GM19099 (cell line): ENCODE data around the gene CCT6B.

Source experiments
- POLR2A ChIP-seq: IDR thresholded peaks from 3 replicates; pipeline ENCODE4 v1.6.1; 2011; ENCODE audit warnings: low read depth; ENCODE audit not compliant: insufficient read length; ENCODE audit errors: extremely low read depth

The CCT6B gene

GRCh38 chr17:34989473-34989872, 28.2 kb upstream of the CCT6B start:
- TF ChIP-seq POLR2A, result no peak

- no peak for TF ChIP-seq POLR2A
These were observed 27.4 kb upstream of the CCT6B start for GRCh38 chr17:34988644-34989043.

- no peak for TF ChIP-seq POLR2A
These were observed 26.0 kb upstream of the CCT6B start for GRCh38 chr17:34987232-34987631.

- no peak for TF ChIP-seq POLR2A
These were observed 20.4 kb upstream of the CCT6B start for GRCh38 chr17:34981538-34982241.

GRCh38 chr17:34980681-34981537, 19.6 kb upstream of the CCT6B start:
- TF ChIP-seq POLR2A, result peak; percentile 37

GRCh38 chr17:34980353-34980680, 19.1 kb upstream of the CCT6B start, which contains the start of gene LIG3:
Gene LIG3, plus strand, starts transcription at chr17:34980512. Its CDS starts 2,494 bp downstream, at chr17:34983006.
- TF ChIP-seq POLR2A, result peak; percentile 77

- no peak for TF ChIP-seq POLR2A
These were observed 18.5 kb upstream of the CCT6B start for GRCh38 chr17:34979650-34980352.

- no peak for TF ChIP-seq POLR2A
These were observed 17.9 kb upstream of the CCT6B start for GRCh38 chr17:34979153-34979552.

- TF ChIP-seq POLR2A, result no peak
These were observed 13.8 kb upstream of the CCT6B start for GRCh38 chr17:34974794-34975785.

- no peak for TF ChIP-seq POLR2A
These were observed 12.9 kb upstream of the CCT6B start for GRCh38 chr17:34974179-34974578.

GRCh38 chr17:34958438-34958837, 2.8 kb downstream of the CCT6B start:
- no peak for TF ChIP-seq POLR2A

GRCh38 chr17:34930283-34930682, 31.0 kb downstream of the CCT6B start:
- no peak for TF ChIP-seq POLR2A

- TF ChIP-seq POLR2A, result no peak
These were observed 34.6 kb downstream of the CCT6B start for GRCh38 chr17:34926661-34927060.

- TF ChIP-seq POLR2A, result no peak
These were observed 40.6 kb downstream of the CCT6B start for GRCh38 chr17:34920676-34921075.
